Measurements from ENCODE around the gene THOC7. TPM values are rescaled to one million over a fixed set of nuclear protein-coding genes. Genes with fewer than 3 reads are reported as not detected.

Gene THOC7
- total and polyA plus RNA-seq, 4 experiments from 2014 or later = 40.2 to 142 (median 62.8) TPM

- Mint-ChIP-seq H3K4me3 (no peak within 1 kb of the TSS), H3K9me3 (peaks cover 0 to 1% (median 0%) of the 10 kb centered on the region in 8 donors), H3K27ac (no peak within 1 kb of the TSS), H3K4me1 (peaks cover 0 to 5% (median 2%) of the 10 kb centered on the region in 4 donors), H3K36me3 (peaks cover 0 to 4% of the 10 kb centered on the region in 2 donors), H3K27me3 (no peaks in the 10 kb centered on the region)
- no peaks in the 10 kb centered on the region for H3K27me3 ChIP-seq (ENCODE audit: insufficient read depth, low read length)
- no peaks in the 10 kb centered on the region for H3K36me3 ChIP-seq (ENCODE audit: insufficient read depth, low read length)
- H3K9me3 ChIP-seq (ENCODE audit: control insufficient read depth in 1 of 2, low read length in 2 of 2) = no peaks in the 10 kb centered on the region
- no peak within 1 kb of the TSS for H3K27ac ChIP-seq (ENCODE audit: low read depth, low read length)
- DNase-seq = no peak
- no peaks in the 10 kb centered on the region for H3K4me1 ChIP-seq (ENCODE audit: insufficient read depth, low read length)
- H3K4me3 ChIP-seq (ENCODE audit: low read length in 2 of 2) = no peak within 1 kb of the TSS
- ChIA-PET CTCF (ENCODE audit: partially characterized antibody) (interaction anchor here (0.6 to 5.3 kb wide), 15 partner anchors 9 to 1620 kb away, joined by 3 to 47 read pairs (median 5); no protein-coding TSS in a partner anchor), POLR2A (ENCODE audit: partially characterized antibody) (no interaction called here)
- intact Hi-C loops (cut with micrococcal nuclease) = no loop called here
These were observed 44.5 kb downstream of the THOC7 start, which contains the start of gene C3orf49 for GRCh38 chr3:63819151-63819398. Gene C3orf49 (plus strand): TSS chr3:63819299. CDS start chr3:63819472, 173 bp downstream.

- intact Hi-C loops (cut with micrococcal nuclease) = loop anchor here (1.0 kb wide), 2 partner anchors 466 to 1486 kb away; no protein-coding TSS in a partner anchor
- Histone ChIP-seq H3K27me3 (ENCODE audit: insufficient read depth, low read length) (no peaks in the 10 kb centered on the region), H3K4me3 (ENCODE audit: low read length in 2 of 2) (no peak overlapping the region), H3K36me3 (ENCODE audit: insufficient read depth, low read length) (no peaks in the 10 kb centered on the region), H3K9me3 (ENCODE audit: control insufficient read depth in 1 of 2, low read length in 2 of 2) (no peaks in the 10 kb centered on the region), H3K4me1 (ENCODE audit: insufficient read depth, low read length) (no peaks in the 10 kb centered on the region), H3K27ac (ENCODE audit: low read depth, low read length) (no peak overlapping the region)
- peaks cover 0 to 5% (median 2%) of the 10 kb centered on the region in 4 donors for H3K4me1 Mint-ChIP-seq
- H3K27ac Mint-ChIP-seq = no peak overlapping the region
- DNase-seq = peak; percentile 41 to 58 (median 48)
- ChIA-PET CTCF (ENCODE audit: partially characterized antibody) (interaction anchor here (0.6 to 5.3 kb wide), 24 partner anchors 9 to 1619 kb away, joined by 3 to 47 read pairs (median 3); no protein-coding TSS in a partner anchor), POLR2A (ENCODE audit: partially characterized antibody) (no interaction called here)
- H3K27me3 Mint-ChIP-seq = no peaks in the 10 kb centered on the region
- H3K9me3 Mint-ChIP-seq = peaks cover 0 to under 1% (median 0%) of the 10 kb centered on the region in 8 donors
- no peak overlapping the region for H3K4me3 Mint-ChIP-seq
- peaks cover 0 to 4% of the 10 kb centered on the region in 2 donors for H3K36me3 Mint-ChIP-seq
These were observed 45.1 kb downstream of the THOC7 start for GRCh38 chr3:63818282-63819150.

- Mint-ChIP-seq H3K4me3 (no peak overlapping the region), H3K36me3 (peaks cover 0 to 4% of the 10 kb centered on the region in 2 donors), H3K27ac (peak overlapping the region in 1 of 7 donors; percentile 58), H3K27me3 (no peaks in the 10 kb centered on the region), H3K4me1 (peaks cover 0 to 5% (median 2%) of the 10 kb centered on the region in 4 donors), H3K9me3 (no peaks in the 10 kb centered on the region)
- Histone ChIP-seq H3K9me3 (ENCODE audit: control insufficient read depth in 1 of 2, low read length in 2 of 2) (no peaks in the 10 kb centered on the region), H3K4me3 (ENCODE audit: low read length in 2 of 2) (no peak overlapping the region), H3K27ac (ENCODE audit: low read depth, low read length) (no peak overlapping the region), H3K36me3 (ENCODE audit: insufficient read depth, low read length) (no peaks in the 10 kb centered on the region), H3K27me3 (ENCODE audit: insufficient read depth, low read length) (no peaks in the 10 kb centered on the region), H3K4me1 (ENCODE audit: insufficient read depth, low read length) (no peaks in the 10 kb centered on the region)
- ChIA-PET POLR2A (ENCODE audit: partially characterized antibody) (no interaction called here), CTCF (ENCODE audit: partially characterized antibody) (interaction anchor here (0.9 to 5.3 kb wide), 8 partner anchors 8 to 1484 kb away, joined by 3 to 47 read pairs (median 4); no protein-coding TSS in a partner anchor)
- intact Hi-C loops (cut with micrococcal nuclease) = no loop called here
- DNase-seq = no peak
These were observed 46.4 kb downstream of the THOC7 start for GRCh38 chr3:63817225-63817624.

GRCh38 chr3:63814237-63814636 is 49.4 kb downstream of the THOC7 start:
- Mint-ChIP-seq H3K4me3 (no peak overlapping the region), H3K4me1 (peaks cover 0 to 5% (median 2%) of the 10 kb centered on the region in 4 donors), H3K9me3 (no peaks in the 10 kb centered on the region), H3K27ac (no peak overlapping the region), H3K36me3 (peaks cover 0 to 4% of the 10 kb centered on the region in 2 donors), H3K27me3 (no peaks in the 10 kb centered on the region)
- no peak overlapping the region for H3K4me3 ChIP-seq (ENCODE audit: low read length in 2 of 2)
- CTCF ChIA-PET (ENCODE audit: partially characterized antibody) = no interaction called here
- no peak overlapping the region for H3K27ac ChIP-seq (ENCODE audit: low read depth, low read length)
- no peaks in the 10 kb centered on the region for H3K27me3 ChIP-seq (ENCODE audit: insufficient read depth, low read length)
- no peaks in the 10 kb centered on the region for H3K36me3 ChIP-seq (ENCODE audit: insufficient read depth, low read length)
- intact Hi-C loops (cut with micrococcal nuclease) = no loop called here
- H3K9me3 ChIP-seq (ENCODE audit: control insufficient read depth in 1 of 2, low read length in 2 of 2) = no peaks in the 10 kb centered on the region
- POLR2A ChIA-PET (ENCODE audit: partially characterized antibody) = no interaction called here
- no peaks in the 10 kb centered on the region for H3K4me1 ChIP-seq (ENCODE audit: insufficient read depth, low read length)
- DNase-seq = no peak

- no peaks in the 10 kb centered on the region for H3K27me3 Mint-ChIP-seq
- peaks cover 0 to 1% of the 10 kb centered on the region in 2 donors for H3K36me3 Mint-ChIP-seq
- no peaks in the 10 kb centered on the region for H3K9me3 ChIP-seq (ENCODE audit: control insufficient read depth in 1 of 2, low read length in 2 of 2)
- H3K4me1 Mint-ChIP-seq = peaks cover 0 to 2% (median 0%) of the 10 kb centered on the region in 4 donors
- no peak overlapping the region for H3K27ac ChIP-seq (ENCODE audit: low read depth, low read length)
- no peak overlapping the region for H3K4me3 Mint-ChIP-seq
- no peaks in the 10 kb centered on the region for H3K9me3 Mint-ChIP-seq
- no peaks in the 10 kb centered on the region for H3K36me3 ChIP-seq (ENCODE audit: insufficient read depth, low read length)
- ChIA-PET CTCF (ENCODE audit: partially characterized antibody) (no interaction called here), POLR2A (ENCODE audit: partially characterized antibody) (no interaction called here)
- no peaks in the 10 kb centered on the region for H3K4me1 ChIP-seq (ENCODE audit: insufficient read depth, low read length)
- intact Hi-C loops (cut with micrococcal nuclease) = no loop called here
- no peak overlapping the region for H3K4me3 ChIP-seq (ENCODE audit: low read length in 2 of 2)
- no peaks in the 10 kb centered on the region for H3K27me3 ChIP-seq (ENCODE audit: insufficient read depth, low read length)
- no peak for DNase-seq
- H3K27ac Mint-ChIP-seq = peak overlapping the region in 1 of 7 donors; percentile 9
These were observed 54.0 kb downstream of the THOC7 start for GRCh38 chr3:63809607-63810006.

GRCh38 chr3:63808633-63809032 is 55.0 kb downstream of the THOC7 start:
- no peak overlapping the region for H3K4me3 ChIP-seq (ENCODE audit: low read length in 2 of 2)
- no peaks in the 10 kb centered on the region for H3K9me3 Mint-ChIP-seq
- no peaks in the 10 kb centered on the region for H3K27me3 ChIP-seq (ENCODE audit: insufficient read depth, low read length)
- H3K4me1 Mint-ChIP-seq = no peaks in the 10 kb centered on the region
- no peaks in the 10 kb centered on the region for H3K27me3 Mint-ChIP-seq
- no peaks in the 10 kb centered on the region for H3K36me3 ChIP-seq (ENCODE audit: insufficient read depth, low read length)
- no peak overlapping the region for H3K4me3 Mint-ChIP-seq
- H3K27ac ChIP-seq (ENCODE audit: low read depth, low read length) = no peak overlapping the region
- H3K36me3 Mint-ChIP-seq = peaks cover 0 to 1% of the 10 kb centered on the region in 2 donors
- POLR2A ChIA-PET (ENCODE audit: partially characterized antibody) = no interaction called here
- no peak overlapping the region for H3K27ac Mint-ChIP-seq
- intact Hi-C loops (cut with micrococcal nuclease) = no loop called here
- H3K9me3 ChIP-seq (ENCODE audit: control insufficient read depth in 1 of 2, low read length in 2 of 2) = no peaks in the 10 kb centered on the region
- no peaks in the 10 kb centered on the region for H3K4me1 ChIP-seq (ENCODE audit: insufficient read depth, low read length)
- CTCF ChIA-PET (ENCODE audit: partially characterized antibody) = interaction anchor here (1.4 kb wide), 1 partner anchor 12 kb away, joined by 3 read pairs; no protein-coding TSS in a partner anchor
- no peak for DNase-seq

GRCh38 chr3:63807961-63808565 is 55.5 kb downstream of the THOC7 start:
- Histone ChIP-seq H3K9me3 (ENCODE audit: control insufficient read depth in 1 of 2, low read length in 2 of 2) (no peaks in the 10 kb centered on the region), H3K27ac (ENCODE audit: low read depth, low read length) (no peak overlapping the region), H3K4me1 (ENCODE audit: insufficient read depth, low read length) (no peaks in the 10 kb centered on the region), H3K36me3 (ENCODE audit: insufficient read depth, low read length) (no peaks in the 10 kb centered on the region), H3K27me3 (ENCODE audit: insufficient read depth, low read length) (no peaks in the 10 kb centered on the region), H3K4me3 (ENCODE audit: low read length in 2 of 2) (no peak overlapping the region)
- peaks cover 0 to 1% of the 10 kb centered on the region in 2 donors for H3K36me3 Mint-ChIP-seq
- H3K9me3 Mint-ChIP-seq = no peaks in the 10 kb centered on the region
- intact Hi-C loops (cut with micrococcal nuclease) = no loop called here
- H3K4me1 Mint-ChIP-seq = no peaks in the 10 kb centered on the region
- H3K4me3 Mint-ChIP-seq = no peak overlapping the region
- ChIA-PET POLR2A (ENCODE audit: partially characterized antibody) (no interaction called here), CTCF (ENCODE audit: partially characterized antibody) (interaction anchor here (0.6 to 1.4 kb wide), 2 partner anchors 13 to 1404 kb away, joined by 3 read pairs; no protein-coding TSS in a partner anchor)
- no peaks in the 10 kb centered on the region for H3K27me3 Mint-ChIP-seq
- DNase-seq = no peak
- H3K27ac Mint-ChIP-seq = no peak overlapping the region
